Gastrocnemius medialis (tissue), 4 donors: ENCODE results near the gene CUL2.

Experiments
- CTCF ChIP-seq, 5 experiments: fragments of 450-650 bp in 3 of 5; fragments of 200-600 bp in 2 of 5; sonication (generic) in 2 of 5; IDR thresholded peaks in 4 of 5; conservative IDR thresholded peaks in 1 of 5; 1 replicate in 4 of 5; 2 replicates in 1 of 5; pipeline ENCODE4 v1.5.1; 2016 to 2019; ENCODE audit warnings: antibody characterized with exemption in 5 of 5, mild to moderate bottlenecking in 3 of 5, moderate library complexity in 3 of 5
- POLR2A ChIP-seq, 2 donors: fragments of 450-650 bp; IDR thresholded peaks; one replicate each; pipeline ENCODE4 v1.6.1; 2017; ENCODE audit warnings: antibody characterized with exemption in 2 of 2, mild to moderate bottlenecking in 2 of 2, moderate library complexity in 2 of 2

DNA sequence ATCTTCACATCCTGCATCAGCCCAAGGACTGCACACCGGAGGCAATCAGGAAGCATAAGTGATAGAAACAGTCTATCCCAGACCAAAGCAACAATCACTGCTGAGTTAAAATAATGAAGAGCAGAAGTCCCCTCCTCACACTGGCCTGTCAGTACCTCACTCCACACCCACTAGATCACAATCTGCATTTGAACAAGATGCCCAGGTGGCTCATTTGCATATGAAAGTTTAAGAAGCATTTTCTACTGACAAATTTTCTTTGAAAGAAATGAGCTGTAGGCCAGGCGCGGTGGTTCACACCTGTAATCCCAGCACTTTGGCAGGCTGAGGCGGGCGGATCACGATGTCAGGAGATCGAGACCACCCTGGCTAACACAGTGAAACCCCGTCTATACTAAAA, 77.4 kb downstream of the CUL2 start:
- TF ChIP-seq CTCF (IDR thresholded peaks at IDR 0.05 in 4 of 5, conservative IDR thresholded peaks at IDR 0.05 in 1 of 5) (no peak), POLR2A (IDR thresholded peaks at IDR 0.05) (no peak)
